Stimulated activated effector memory CD8-positive, alpha-beta T cell treated with anti-CD3 and anti-CD28 coated beads, Interleukin-12 subunit alpha, Interleukin-12 subunit beta, amount 100 ng/mL, for 72 hours (primary cell): ENCODE data around the gene DNAH6.
A peak's percentile ranks its signal among the peaks of the same experiment; 100 is the strongest.
"Not testable (repeated sequence)": the region's sequence is repeated elsewhere in the genome, so short reads cannot be mapped to it uniquely, and the experiment has no call there.

Experiments used
- ATAC-seq: fragments of 150-1000 bp; cut with Tn5 transposase; 2 replicates; pipeline ENCODE4 v1.10.0; 2021
- DNase-seq, 2 donors: peaks; one replicate each; pipeline ENCODE4 v3.0.0; 2021 to 2022; ENCODE audit warnings: low spot score in 2 of 2
- H3K27ac Mint-ChIP-seq: one replicate; pipeline ENCODE4 v1.8.0; 2022; ENCODE audit warnings: mild to moderate bottlenecking, mixed read lengths
- H3K36me3 Mint-ChIP-seq: one replicate; pipeline ENCODE4 v1.8.0; 2022; ENCODE audit warnings: mild to moderate bottlenecking, mixed read lengths
- H3K4me1 Mint-ChIP-seq: one replicate; pipeline ENCODE4 v1.8.0; 2022; ENCODE audit warnings: mixed read lengths
- H3K4me3 Mint-ChIP-seq: one replicate; pipeline ENCODE4 v1.8.0; 2022; ENCODE audit warnings: mild to moderate bottlenecking, mixed read lengths
- H3K9me3 Mint-ChIP-seq: one replicate; pipeline ENCODE4 v1.8.0; 2022; ENCODE audit warnings: mixed read lengths

The DNAH6 gene

GRCh38 chr2:84493514-84493913 lies 22.8 kb upstream of the DNAH6 start:
- DNase-seq (no peak), ATAC-seq (no peak)
- Mint-ChIP-seq H3K9me3 (no peaks in the 10 kb centered on the region), H3K36me3 (no peaks in the 10 kb centered on the region), H3K4me3 (no peak overlapping the region), H3K27ac (no peak overlapping the region), H3K4me1 (no peaks in the 10 kb centered on the region)

- Mint-ChIP-seq H3K4me3 (no peak overlapping the region), H3K36me3 (no peaks in the 10 kb centered on the region), H3K9me3 (no peaks in the 10 kb centered on the region), H3K27ac (no peak overlapping the region), H3K4me1 (no peaks in the 10 kb centered on the region)
- DNase-seq (no peak), ATAC-seq (no peak)
These were observed 22.2 kb upstream of the DNAH6 start for GRCh38 chr2:84494070-84494469.

- Mint-ChIP-seq H3K27ac (no peak overlapping the region), H3K36me3 (no peaks in the 10 kb centered on the region), H3K4me1 (no peaks in the 10 kb centered on the region), H3K4me3 (no peak overlapping the region), H3K9me3 (no peaks in the 10 kb centered on the region)
- ATAC-seq (peak; percentile 89), DNase-seq (peak in 1 of 2 donors; percentile 12)
These were observed 20.7 kb upstream of the DNAH6 start for GRCh38 chr2:84495539-84496146.

- Mint-ChIP-seq H3K36me3 (no peaks in the 10 kb centered on the region), H3K4me3 (no peak overlapping the region), H3K27ac (no peak overlapping the region), H3K9me3 (no peaks in the 10 kb centered on the region), H3K4me1 (no peaks in the 10 kb centered on the region)
- no peak for ATAC-seq
- no peak for DNase-seq
These were observed 19.9 kb upstream of the DNAH6 start for GRCh38 chr2:84496386-84496785.

GRCh38 chr2:84497285-84497684 lies 19.0 kb upstream of the DNAH6 start:
- no peaks in the 10 kb centered on the region for H3K9me3 Mint-ChIP-seq
- H3K4me3 Mint-ChIP-seq, result no peak overlapping the region
- no peaks in the 10 kb centered on the region for H3K36me3 Mint-ChIP-seq
- no peak for DNase-seq
- H3K27ac Mint-ChIP-seq, result no peak overlapping the region
- H3K4me1 Mint-ChIP-seq, result no peaks in the 10 kb centered on the region
- no peak for ATAC-seq

- Mint-ChIP-seq H3K27ac (no peak overlapping the region), H3K4me1 (no peaks in the 10 kb centered on the region), H3K36me3 (no peaks in the 10 kb centered on the region), H3K9me3 (no peaks in the 10 kb centered on the region), H3K4me3 (no peak overlapping the region)
- DNase-seq, result no peak
- peak; percentile 51 for ATAC-seq
These were observed 18.0 kb upstream of the DNAH6 start for GRCh38 chr2:84498150-84498799.

GRCh38 chr2:84511024-84511423 lies 5.3 kb upstream of the DNAH6 start:
- not testable (repeated sequence) for H3K4me3 Mint-ChIP-seq, DNase-seq, H3K4me1 Mint-ChIP-seq, H3K9me3 Mint-ChIP-seq, H3K36me3 Mint-ChIP-seq, ATAC-seq, H3K27ac Mint-ChIP-seq

- peak overlapping the region; percentile 74 for H3K27ac Mint-ChIP-seq
- H3K4me3 Mint-ChIP-seq, result peak overlapping the region; percentile 69
- peaks cover 5% of the 10 kb centered on the region for H3K9me3 Mint-ChIP-seq
- H3K36me3 Mint-ChIP-seq, result no peaks in the 10 kb centered on the region
- DNase-seq (no peak), ATAC-seq (no peak)
- peaks cover 12% of the 10 kb centered on the region for H3K4me1 Mint-ChIP-seq
These were observed 510 bp upstream of the DNAH6 start for GRCh38 chr2:84515788-84516187.

GRCh38 chr2:84519332-84519957 lies 3.1 kb downstream of the DNAH6 start:
- H3K36me3 Mint-ChIP-seq, result no peaks in the 10 kb centered on the region
- no peak for DNase-seq
- ATAC-seq, result no peak
- H3K4me3 Mint-ChIP-seq, result no peak overlapping the region
- peaks cover 4% of the 10 kb centered on the region for H3K9me3 Mint-ChIP-seq
- H3K4me1 Mint-ChIP-seq, result peaks cover 12% of the 10 kb centered on the region
- H3K27ac Mint-ChIP-seq, result no peak overlapping the region

- H3K4me3 Mint-ChIP-seq, result no peak overlapping the region
- H3K4me1 Mint-ChIP-seq, result peaks cover 7% of the 10 kb centered on the region
- H3K9me3 Mint-ChIP-seq, result peaks cover 1% of the 10 kb centered on the region
- ATAC-seq, result no peak
- H3K36me3 Mint-ChIP-seq, result no peaks in the 10 kb centered on the region
- H3K27ac Mint-ChIP-seq, result no peak overlapping the region
- no peak for DNase-seq
These were observed 10.3 kb downstream of the DNAH6 start for GRCh38 chr2:84526562-84526961.

GRCh38 chr2:84527137-84528129 lies 11.1 kb downstream of the DNAH6 start:
- no peak for ATAC-seq
- H3K27ac Mint-ChIP-seq, result no peak overlapping the region

GRCh38 chr2:84532291-84532690 lies 16.0 kb downstream of the DNAH6 start:
- H3K4me3 Mint-ChIP-seq, result no peak overlapping the region
- ATAC-seq (no peak), DNase-seq (no peak)
- no peaks in the 10 kb centered on the region for H3K9me3 Mint-ChIP-seq
- H3K27ac Mint-ChIP-seq, result no peak overlapping the region
- H3K4me1 Mint-ChIP-seq, result no peaks in the 10 kb centered on the region
- H3K36me3 Mint-ChIP-seq, result no peaks in the 10 kb centered on the region

More at GRCh38 chr2:84527137-84528129, 11.1 kb downstream of the DNAH6 start:
- H3K4me3 Mint-ChIP-seq, result no peak overlapping the region
- no peak for DNase-seq
- H3K36me3 Mint-ChIP-seq, result no peaks in the 10 kb centered on the region
- no peaks in the 10 kb centered on the region for H3K9me3 Mint-ChIP-seq
- H3K4me1 Mint-ChIP-seq, result peaks cover 7% of the 10 kb centered on the region

GRCh38 chr2:84534225-84534624 lies 17.9 kb downstream of the DNAH6 start:
- peaks cover 2% of the 10 kb centered on the region for H3K4me1 Mint-ChIP-seq
- no peak overlapping the region for H3K4me3 Mint-ChIP-seq
- no peaks in the 10 kb centered on the region for H3K9me3 Mint-ChIP-seq
- no peak for ATAC-seq
- DNase-seq, result no peak
- no peaks in the 10 kb centered on the region for H3K36me3 Mint-ChIP-seq
- no peak overlapping the region for H3K27ac Mint-ChIP-seq

- Mint-ChIP-seq H3K27ac (no peak overlapping the region), H3K36me3 (no peaks in the 10 kb centered on the region), H3K4me1 (peaks cover 12% of the 10 kb centered on the region), H3K9me3 (no peaks in the 10 kb centered on the region), H3K4me3 (no peak overlapping the region)
- DNase-seq (no peak), ATAC-seq (no peak)
These were observed 21.0 kb downstream of the DNAH6 start for GRCh38 chr2:84537251-84537650.

- Mint-ChIP-seq H3K36me3 (no peaks in the 10 kb centered on the region), H3K27ac (no peak overlapping the region), H3K4me3 (no peak overlapping the region), H3K9me3 (no peaks in the 10 kb centered on the region), H3K4me1 (peaks cover 12% of the 10 kb centered on the region)
- ATAC-seq, result peak; percentile 75
- no peak for DNase-seq
These were observed 23.4 kb downstream of the DNAH6 start for GRCh38 chr2:84539729-84540128.
